Measurements from ENCODE around the gene TSPEAR. TPM values are rescaled to one million over a fixed set of nuclear protein-coding genes. Genes with fewer than 3 reads are reported as not detected.

The TSPEAR gene
- total and polyA plus RNA-seq, 2 of the 13 experiments (the other 11 are each of a cell fraction or from before 2014, with no cell fraction given): 0.07 to 0.32 TPM

DNA sequence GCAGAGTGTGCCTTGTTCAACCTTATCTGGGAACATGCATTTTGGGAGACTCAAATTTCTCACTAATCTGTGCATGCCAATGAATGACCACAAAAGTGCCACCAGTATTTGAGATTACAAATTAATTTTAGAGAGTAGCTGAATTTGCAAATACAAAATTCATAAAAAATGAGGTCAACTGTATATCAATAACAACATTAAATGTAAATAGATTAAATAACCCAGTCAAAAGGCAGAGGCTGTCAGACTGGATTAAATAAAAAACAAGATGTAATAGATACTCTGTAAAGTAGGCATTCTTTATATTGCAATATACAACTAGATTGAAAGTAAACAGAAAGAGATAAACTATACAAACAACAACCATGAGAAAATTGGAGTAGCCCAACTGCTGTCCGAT, 147.3 kb downstream of the TSPEAR start:
- no peak overlapping the region for H3K4me2 ChIP-seq (ENCODE audit: low read depth, low read length)
- ChIA-PET CTCF (ENCODE audit: low intra/inter-chr PET ratio, low total read pairs) (interaction anchor here (0.5 kb wide), 1 partner anchor 10 kb away, joined by 3 read pairs; no protein-coding TSS in a partner anchor), POLR2A (no interaction called here)
- H3K36me3 ChIP-seq (replicated peaks in 1 of 2; ENCODE audit: control insufficient read depth in 1 of 2, insufficient read depth in 2 of 2, low read length in 2 of 2): no peaks in the 10 kb centered on the region
- TF ChIP-seq, protein P1, sequence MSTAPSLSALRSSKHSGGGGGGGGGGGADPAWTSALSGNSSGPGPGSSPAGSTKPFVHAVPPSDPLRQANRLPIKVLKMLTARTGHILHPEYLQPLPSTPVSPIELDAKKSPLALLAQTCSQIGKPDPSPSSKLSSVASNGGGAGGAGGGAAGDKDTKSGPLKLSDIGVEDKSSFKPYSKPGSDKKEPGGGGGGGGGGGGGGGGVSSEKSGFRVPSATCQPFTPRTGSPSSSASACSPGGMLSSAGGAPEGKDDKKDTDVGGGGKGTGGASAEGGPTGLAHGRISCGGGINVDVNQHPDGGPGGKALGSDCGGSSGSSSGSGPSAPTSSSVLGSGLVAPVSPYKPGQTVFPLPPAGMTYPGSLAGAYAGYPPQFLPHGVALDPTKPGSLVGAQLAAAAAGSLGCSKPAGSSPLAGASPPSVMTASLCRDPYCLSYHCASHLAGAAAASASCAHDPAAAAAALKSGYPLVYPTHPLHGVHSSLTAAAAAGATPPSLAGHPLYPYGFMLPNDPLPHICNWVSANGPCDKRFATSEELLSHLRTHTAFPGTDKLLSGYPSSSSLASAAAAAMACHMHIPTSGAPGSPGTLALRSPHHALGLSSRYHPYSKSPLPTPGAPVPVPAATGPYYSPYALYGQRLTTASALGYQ (CRISPR knock-in tag; IDR thresholded peaks at IDR 0.05): no peak
- TF ChIP-seq, protein P2, sequence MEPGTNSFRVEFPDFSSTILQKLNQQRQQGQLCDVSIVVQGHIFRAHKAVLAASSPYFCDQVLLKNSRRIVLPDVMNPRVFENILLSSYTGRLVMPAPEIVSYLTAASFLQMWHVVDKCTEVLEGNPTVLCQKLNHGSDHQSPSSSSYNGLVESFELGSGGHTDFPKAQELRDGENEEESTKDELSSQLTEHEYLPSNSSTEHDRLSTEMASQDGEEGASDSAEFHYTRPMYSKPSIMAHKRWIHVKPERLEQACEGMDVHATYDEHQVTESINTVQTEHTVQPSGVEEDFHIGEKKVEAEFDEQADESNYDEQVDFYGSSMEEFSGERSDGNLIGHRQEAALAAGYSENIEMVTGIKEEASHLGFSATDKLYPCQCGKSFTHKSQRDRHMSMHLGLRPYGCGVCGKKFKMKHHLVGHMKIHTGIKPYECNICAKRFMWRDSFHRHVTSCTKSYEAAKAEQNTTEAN (CRISPR knock-in tag; conservative IDR thresholded peaks at IDR 0.05): no peak
- TF ChIP-seq ZNF629 (CRISPR knock-in tag; conservative IDR thresholded peaks at IDR 0.05) (no peak), ISX (CRISPR knock-in tag; conservative IDR thresholded peaks at IDR 0.05) (no peak), MEIS1 (CRISPR knock-in tag; IDR thresholded peaks at IDR 0.05; ENCODE audit: borderline replicate concordance) (no peak), ARNT (IDR thresholded peaks at IDR 0.05) (no peak)
- TF ChIP-seq, protein P3, sequence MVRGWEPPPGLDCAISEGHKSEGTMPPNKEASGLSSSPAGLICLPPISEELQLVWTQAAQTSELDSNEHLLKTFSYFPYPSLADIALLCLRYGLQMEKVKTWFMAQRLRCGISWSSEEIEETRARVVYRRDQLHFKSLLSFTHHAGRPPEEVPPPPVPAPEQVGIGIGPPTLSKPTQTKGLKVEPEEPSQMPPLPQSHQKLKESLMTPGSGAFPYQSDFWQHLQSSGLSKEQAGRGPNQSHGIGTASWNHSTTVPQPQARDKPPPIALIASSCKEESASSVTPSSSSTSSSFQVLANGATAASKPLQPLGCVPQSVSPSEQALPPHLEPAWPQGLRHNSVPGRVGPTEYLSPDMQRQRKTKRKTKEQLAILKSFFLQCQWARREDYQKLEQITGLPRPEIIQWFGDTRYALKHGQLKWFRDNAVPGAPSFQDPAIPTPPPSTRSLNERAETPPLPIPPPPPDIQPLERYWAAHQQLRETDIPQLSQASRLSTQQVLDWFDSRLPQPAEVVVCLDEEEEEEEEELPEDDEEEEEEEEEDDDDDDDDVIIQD (CRISPR knock-in tag; IDR thresholded peaks at IDR 0.05; ENCODE audit: low read depth): no peak
- FAIRE-seq: no peak
- no peaks in the 10 kb centered on the region for H3K79me2 ChIP-seq (ENCODE audit: insufficient read depth, low read length)
- no peaks in the 10 kb centered on the region for H3K4me1 ChIP-seq (ENCODE audit: insufficient read depth, low read length)
- no peak overlapping the region for H3K9ac ChIP-seq (ENCODE audit: insufficient read depth, low read depth, low read length)
- no peak for ATAC-seq
- intact Hi-C loops (cut with micrococcal nuclease; ENCODE audit: unreplicated experiment) (no loop called here), in situ Hi-C loops (cut with HindIII; ENCODE audit: extremely low pct_ligation_motif_present, low pct_unique_long_range_greater_than_20kb) (no loop called here)
- no peaks in the 10 kb centered on the region for H4K20me1 ChIP-seq (ENCODE audit: insufficient read depth, low read length)
- no peak overlapping the region for H3K4me3 ChIP-seq (replicated peaks in 1 of 3; ENCODE audit: insufficient read depth in 1 of 3, low read depth in 2 of 3, low read length in 3 of 3)
- no TSS peak for BruUV-seq (replicated peaks)
- no peak overlapping the region for H2AFZ ChIP-seq (ENCODE audit: low read length)
- WGBS (ENCODE audit: low lambda C conversion rate): 81% methylated on average over 1 of the region's 1 CpG
- H3K27ac ChIP-seq (ENCODE audit: extremely low read length, insufficient read depth, low read length): no peak overlapping the region
- DNase-seq (ENCODE audit: low spot score): no peak
- no peaks in the 10 kb centered on the region for H3K9me3 ChIP-seq (ENCODE audit: low read length)
- no peaks in the 10 kb centered on the region for H3K27me3 ChIP-seq (ENCODE audit: control insufficient read depth in 1 of 2, insufficient read depth in 2 of 2, low read length in 2 of 2)
